SK-N-SH (cell line): Measurements from ENCODE around the gene P3R3URF.

ENCODE experiments used
- CTCF ChIP-seq: fragments of 200-600 bp; sonication (generic); IDR thresholded peaks from 2 replicates; pipeline ENCODE4 v1.6.1; 2017; ENCODE audit warnings: antibody characterized with exemption, mild to moderate bottlenecking, moderate library complexity
- EP300 ChIP-seq, 2 experiments: IDR thresholded peaks; 2 replicates each; pipeline versions ENCODE4 v1.4.0 to v1.6.1; 2012; ENCODE audit warnings: borderline replicate concordance in 1 of 2, low read depth in 1 of 2, low read length in 1 of 2
- GATA2 ChIP-seq: sonication (generic); formaldehyde crosslinking; IDR thresholded peaks from 2 replicates; pipeline ENCODE4 v1.5.0; 2020; ENCODE audit warnings: mild to moderate bottlenecking, missing genetic modification reagents
- MAX ChIP-seq: IDR thresholded peaks from 2 replicates; pipeline ENCODE4 v1.4.0; 2012; ENCODE audit warnings: low read depth
- MXI1 ChIP-seq: IDR thresholded peaks from 2 replicates; pipeline ENCODE4 v1.6.1; 2012; ENCODE audit warnings: mild to moderate bottlenecking, low read depth, low read length, improper control_type of control experiment
- POLR2AphosphoS5 ChIP-seq: IDR thresholded peaks from 2 replicates; pipeline ENCODE4 v1.6.1; 2012; ENCODE audit warnings: low read depth, low read length
- RAD21 ChIP-seq: IDR thresholded peaks from 2 replicates; pipeline ENCODE4 v1.6.1; 2012; ENCODE audit warnings: mild to moderate bottlenecking, low read length
- RFX5 ChIP-seq: IDR thresholded peaks from 2 replicates; pipeline ENCODE4 v1.6.1; 2012; ENCODE audit warnings: mild to moderate bottlenecking, improper control_type of control experiment, low read length
- RXRA ChIP-seq: IDR thresholded peaks from 2 replicates; pipeline ENCODE4 v1.4.0; 2012; ENCODE audit warnings: low read depth, mild to moderate bottlenecking, borderline replicate concordance

GRCh38 chr1:46152016-46152415 is 24.3 kb downstream of the P3R3URF start:
- TF ChIP-seq CTCF: no peak
- TF ChIP-seq RXRA: no peak
- no peak for TF ChIP-seq MAX
- no peak for TF ChIP-seq GATA2 (CRISPR knock-in tag)
- no peak for TF ChIP-seq MXI1
- TF ChIP-seq RAD21: no peak
- TF ChIP-seq EP300 (IDR thresholded peaks at IDR 0.05; ENCODE audit: borderline replicate concordance in 1 of 2, low read depth in 1 of 2, low read length in 1 of 2): no peak
- no peak for TF ChIP-seq RFX5
- TF ChIP-seq POLR2AphosphoS5: no peak
